Body of pancreas (tissue), 4 donors: ENCODE measurements around the gene PXDN.

ENCODE experiments used
- POLR2A ChIP-seq, 3 donors: fragments of 450-650 bp; IDR thresholded peaks; one replicate each; pipeline ENCODE4 v1.6.1; 2016; ENCODE audit warnings: antibody characterized with exemption in 3 of 3, mild to moderate bottlenecking in 2 of 3
- TF ChIP-seq, protein P1 (sequence below), 7 experiments: fragments of 450-650 bp in 4 of 7; fragments of 200-600 bp in 3 of 7; sonication (generic) in 3 of 7; IDR thresholded peaks; one replicate each; pipeline ENCODE4 v1.5.1; 2016 to 2019; ENCODE audit warnings: antibody characterized with exemption in 7 of 7

GRCh38 chr2:1613731-1614354 is 130.5 kb downstream of the PXDN start:
- TF ChIP-seq, protein P1, sequence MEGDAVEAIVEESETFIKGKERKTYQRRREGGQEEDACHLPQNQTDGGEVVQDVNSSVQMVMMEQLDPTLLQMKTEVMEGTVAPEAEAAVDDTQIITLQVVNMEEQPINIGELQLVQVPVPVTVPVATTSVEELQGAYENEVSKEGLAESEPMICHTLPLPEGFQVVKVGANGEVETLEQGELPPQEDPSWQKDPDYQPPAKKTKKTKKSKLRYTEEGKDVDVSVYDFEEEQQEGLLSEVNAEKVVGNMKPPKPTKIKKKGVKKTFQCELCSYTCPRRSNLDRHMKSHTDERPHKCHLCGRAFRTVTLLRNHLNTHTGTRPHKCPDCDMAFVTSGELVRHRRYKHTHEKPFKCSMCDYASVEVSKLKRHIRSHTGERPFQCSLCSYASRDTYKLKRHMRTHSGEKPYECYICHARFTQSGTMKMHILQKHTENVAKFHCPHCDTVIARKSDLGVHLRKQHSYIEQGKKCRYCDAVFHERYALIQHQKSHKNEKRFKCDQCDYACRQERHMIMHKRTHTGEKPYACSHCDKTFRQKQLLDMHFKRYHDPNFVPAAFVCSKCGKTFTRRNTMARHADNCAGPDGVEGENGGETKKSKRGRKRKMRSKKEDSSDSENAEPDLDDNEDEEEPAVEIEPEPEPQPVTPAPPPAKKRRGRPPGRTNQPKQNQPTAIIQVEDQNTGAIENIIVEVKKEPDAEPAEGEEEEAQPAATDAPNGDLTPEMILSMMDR (IDR thresholded peaks at IDR 0.05): no peak
- no peak for TF ChIP-seq POLR2A (IDR thresholded peaks at IDR 0.05)
